Prostate gland (tissue), 2 donors: ENCODE measurements around the gene CRYBG3. TPM values are rescaled to one million over a fixed set of nuclear protein-coding genes. Genes with fewer than 3 reads are reported as not detected.

Source experiments
- DNase-seq: peaks from one replicate; pipeline ENCODE4 v3.0.0-alpha.2; 2019; ENCODE audit warnings: low spot score
- H3K27ac ChIP-seq, 2 donors: fragments of 200-600 bp; sonication (generic); 2 replicates each; pipeline ENCODE4 v1.5.1; 2017 to 2019
- H3K27me3 ChIP-seq: fragments of 200-600 bp; sonication (generic); replicated peaks from 2 replicates; pipeline ENCODE4 v1.5.1; 2019; ENCODE audit not compliant: insufficient read depth
- H3K36me3 ChIP-seq, 2 donors: fragments of 200-600 bp; sonication (generic); 1 replicate in 1 of 2; 2 replicates in 1 of 2; pipeline versions ENCODE4 v1.5.1 to v1.8.1; 2017 to 2019
- H3K4me1 ChIP-seq: fragments of 200-600 bp; sonication (generic); replicated peaks from 2 replicates; pipeline ENCODE4 v1.5.1; 2019
- H3K4me3 ChIP-seq, 2 donors: fragments of 200-600 bp; sonication (generic); 2 replicates each; pipeline ENCODE4 v1.5.1; 2017 to 2019
- H3K9me3 ChIP-seq: fragments of 200-600 bp; sonication (generic); 2 replicates; pipeline ENCODE4 v1.5.1; 2017
- POLR2A ChIP-seq: fragments of 450-650 bp; IDR thresholded peaks from one replicate; pipeline ENCODE4 v1.6.1; 2016; ENCODE audit warnings: antibody characterized with exemption, mild to moderate bottlenecking
- POLR2AphosphoS5 ChIP-seq: sonication (generic); formaldehyde crosslinking; IDR thresholded peaks from one replicate; pipeline ENCODE4 v1.6.1; 2017; ENCODE audit warnings: antibody characterized with exemption
- WGBS: methylation state at CpG from one replicate; pipeline ENCODE4 v1.1.5; 2018; 5-methylcytosine and 5-hydroxymethylcytosine counted together
- intact Hi-C: fragments of 100-400 bp; cut with DNase I; formaldehyde crosslinking; loops from one replicate; pipeline ENCODE4 v1.14.2; 2022
- total RNA-seq, 2 donors: library from RNA; depleted of rRNA; stranded (reverse); fragments of >200 nt; gene quantifications; one replicate each; pipeline ENCODE4 v1.1.0, GENCODE V29; 2016
- TF ChIP-seq, protein P1 (sequence below), 4 experiments: fragments of 200-600 bp in 2 of 4; fragments of 450-650 bp in 2 of 4; sonication (generic) in 2 of 4; IDR thresholded peaks; 1 replicate in 3 of 4; 2 replicates in 1 of 4; pipeline ENCODE4 v1.5.1; 2016 to 2019; ENCODE audit warnings: antibody characterized with exemption in 4 of 4, mild to moderate bottlenecking in 2 of 4, moderate library complexity in 2 of 4

CRYBG3 gene
- total RNA-seq = 10 to 100 TPM; 22.0 to 23.5 TPM

DNA sequence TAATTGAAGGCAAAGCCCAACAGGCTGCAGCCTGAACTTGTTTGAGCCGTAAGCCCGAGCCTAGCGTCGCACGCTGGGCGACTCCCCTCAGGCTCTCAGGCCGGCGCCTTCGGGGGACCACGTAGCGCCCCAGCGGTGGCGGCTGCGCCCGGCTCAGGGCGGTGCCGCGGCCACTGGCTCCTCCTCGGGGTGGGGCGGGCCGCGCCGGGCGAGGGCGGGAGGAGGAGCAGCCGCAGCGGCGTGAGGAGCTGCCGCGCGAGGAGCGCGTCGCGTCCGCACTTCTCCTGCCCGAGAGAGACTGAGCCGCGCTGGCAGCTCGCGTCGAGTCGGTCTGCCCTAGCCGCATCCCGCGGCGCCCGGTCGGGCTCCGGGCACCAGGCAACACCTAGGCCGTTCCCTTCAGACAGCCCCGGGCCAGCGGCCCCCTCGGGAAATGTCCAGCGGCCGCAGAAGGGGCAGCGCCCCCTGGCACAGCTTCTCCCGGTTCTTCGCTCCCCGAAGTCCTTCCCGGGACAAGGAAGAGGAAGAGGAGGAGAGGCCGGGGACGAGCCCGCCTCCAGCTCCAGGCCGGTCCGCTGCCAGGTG is at the start of gene CRYBG3:
CRYBG3 (plus strand) TSS at position 238 of the 585 bp plus-strand sequence; CDS start at position 434, 196 bp downstream.
- peak; percentile 81 for DNase-seq
- Histone ChIP-seq H3K4me3 (peak within 1 kb of the TSS; percentile 55 to 81), H3K36me3 (no peaks in the 10 kb centered on the region), H3K9me3 (no peaks in the 10 kb centered on the region), H3K4me1 (no peaks in the 10 kb centered on the region), H3K27me3 (no peaks in the 10 kb centered on the region), H3K27ac (peak within 1 kb of the TSS; percentile 79 to 85)
- WGBS = 1% methylated on average over 66 of the region's 66 CpGs
- intact Hi-C loops = loop anchor here (5.0 kb wide), 1 partner anchor 150 kb away; the partner anchor contains the start of gene RIOX2
- TF ChIP-seq POLR2A (peak; percentile 88), POLR2AphosphoS5 (no peak)

DNA sequence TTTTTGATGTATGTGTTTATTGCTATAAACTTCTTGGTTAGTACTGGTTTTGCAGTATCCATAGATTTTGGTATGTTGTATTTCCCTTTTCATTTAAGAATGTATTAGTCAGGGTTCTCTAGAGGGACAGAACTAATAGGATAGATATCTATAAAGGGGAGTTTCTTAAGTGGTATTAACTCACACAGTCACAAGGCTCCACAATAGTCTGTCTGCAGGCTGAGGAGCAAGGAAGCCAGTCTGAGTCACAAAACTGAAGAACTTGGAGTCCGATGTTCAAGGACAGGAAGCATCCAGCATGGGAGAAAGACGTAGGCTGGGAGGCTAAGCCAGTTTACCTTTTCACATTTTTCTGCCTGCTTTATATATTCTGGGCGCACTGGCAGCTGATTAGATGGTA is 48.9 kb upstream of the CRYBG3 start:
- no peaks in the 10 kb centered on the region for H3K9me3 ChIP-seq

DNA sequence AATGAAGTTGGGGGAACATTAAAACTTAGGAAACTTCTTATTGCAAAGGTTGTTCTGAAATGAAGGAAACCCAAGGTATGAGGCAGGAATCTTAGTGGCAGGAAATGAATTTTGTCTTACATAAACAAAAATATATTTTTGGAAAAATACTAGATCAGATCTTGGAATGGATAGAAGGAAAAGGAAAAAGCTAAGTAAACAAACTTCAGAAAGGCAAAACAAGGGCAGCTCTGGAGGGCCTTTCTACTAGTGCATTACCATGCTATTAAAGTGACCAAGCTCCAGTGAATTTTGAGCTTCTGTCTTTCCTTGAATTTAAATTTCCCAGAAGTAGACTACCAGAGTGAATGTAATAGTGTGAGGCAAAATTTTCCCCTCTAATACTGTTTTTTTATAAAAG is 43.7 kb upstream of the CRYBG3 start:
- no peaks in the 10 kb centered on the region for H3K4me1 ChIP-seq
- no peaks in the 10 kb centered on the region for H3K27me3 ChIP-seq
- no peaks in the 10 kb centered on the region for H3K9me3 ChIP-seq
- H3K36me3 ChIP-seq = no peaks in the 10 kb centered on the region
- TF ChIP-seq POLR2A (no peak), POLR2AphosphoS5 (no peak)
- TF ChIP-seq, protein P1, sequence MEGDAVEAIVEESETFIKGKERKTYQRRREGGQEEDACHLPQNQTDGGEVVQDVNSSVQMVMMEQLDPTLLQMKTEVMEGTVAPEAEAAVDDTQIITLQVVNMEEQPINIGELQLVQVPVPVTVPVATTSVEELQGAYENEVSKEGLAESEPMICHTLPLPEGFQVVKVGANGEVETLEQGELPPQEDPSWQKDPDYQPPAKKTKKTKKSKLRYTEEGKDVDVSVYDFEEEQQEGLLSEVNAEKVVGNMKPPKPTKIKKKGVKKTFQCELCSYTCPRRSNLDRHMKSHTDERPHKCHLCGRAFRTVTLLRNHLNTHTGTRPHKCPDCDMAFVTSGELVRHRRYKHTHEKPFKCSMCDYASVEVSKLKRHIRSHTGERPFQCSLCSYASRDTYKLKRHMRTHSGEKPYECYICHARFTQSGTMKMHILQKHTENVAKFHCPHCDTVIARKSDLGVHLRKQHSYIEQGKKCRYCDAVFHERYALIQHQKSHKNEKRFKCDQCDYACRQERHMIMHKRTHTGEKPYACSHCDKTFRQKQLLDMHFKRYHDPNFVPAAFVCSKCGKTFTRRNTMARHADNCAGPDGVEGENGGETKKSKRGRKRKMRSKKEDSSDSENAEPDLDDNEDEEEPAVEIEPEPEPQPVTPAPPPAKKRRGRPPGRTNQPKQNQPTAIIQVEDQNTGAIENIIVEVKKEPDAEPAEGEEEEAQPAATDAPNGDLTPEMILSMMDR (IDR thresholded peaks at IDR 0.05) = no peak
- DNase-seq = no peak
- intact Hi-C loops = no loop called here
- no peak overlapping the region for H3K27ac ChIP-seq
- H3K4me3 ChIP-seq = no peak overlapping the region

More for the DNA sequence above, 48.9 kb upstream of the CRYBG3 start:
- TF ChIP-seq, protein P1 (IDR thresholded peaks at IDR 0.05) = no peak
- no peak for TF ChIP-seq POLR2A
- DNase-seq = no peak
- no peaks in the 10 kb centered on the region for H3K27me3 ChIP-seq
- no peaks in the 10 kb centered on the region for H3K36me3 ChIP-seq
- no peak overlapping the region for H3K4me3 ChIP-seq
- no peak overlapping the region for H3K27ac ChIP-seq
- H3K4me1 ChIP-seq = no peaks in the 10 kb centered on the region
- 93% methylated on average over 3 of the region's 3 CpGs for WGBS
- intact Hi-C loops = no loop called here

DNA sequence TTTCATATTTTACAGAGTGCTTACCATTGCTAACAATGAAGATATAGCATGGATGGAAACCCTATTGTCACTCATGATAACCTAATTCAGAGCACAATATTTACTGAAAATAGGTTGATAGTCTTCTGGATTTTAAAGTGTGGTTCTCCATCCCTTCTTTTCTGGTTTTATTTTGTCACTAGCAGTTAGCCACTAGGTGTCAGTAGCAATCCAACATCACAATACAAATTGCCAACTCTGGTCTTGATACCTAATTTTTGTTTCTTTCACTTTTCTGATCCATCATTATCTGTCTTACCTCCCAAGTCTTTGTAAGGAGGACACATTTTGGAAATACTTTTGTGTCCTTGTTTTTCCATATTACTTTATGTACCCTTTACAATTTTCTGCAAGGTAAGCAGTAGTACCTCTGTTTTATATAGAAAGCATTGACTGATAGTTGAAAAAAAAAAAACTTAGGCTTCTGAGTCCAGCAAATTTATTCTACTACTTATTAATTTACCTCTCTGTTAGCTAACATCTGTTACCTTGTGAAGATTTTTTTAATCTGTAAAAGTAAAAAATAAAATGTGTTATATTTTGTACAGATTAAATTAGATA is 28.3 kb upstream of the CRYBG3 start:
- no peak overlapping the region for H3K27ac ChIP-seq
- no peaks in the 10 kb centered on the region for H3K4me1 ChIP-seq
- TF ChIP-seq, protein P1 (IDR thresholded peaks at IDR 0.05) = peak; percentile 67 to 88 (median 80)
- TF ChIP-seq POLR2AphosphoS5 = no peak
- intact Hi-C loops = loop anchor here (2.0 kb wide), 1 partner anchor 229 kb away; no protein-coding TSS in a partner anchor
- peak; percentile 21 for DNase-seq
- H3K27me3 ChIP-seq = no peaks in the 10 kb centered on the region
- H3K4me3 ChIP-seq = no peak overlapping the region
- no peaks in the 10 kb centered on the region for H3K36me3 ChIP-seq
- no peaks in the 10 kb centered on the region for H3K9me3 ChIP-seq

DNA sequence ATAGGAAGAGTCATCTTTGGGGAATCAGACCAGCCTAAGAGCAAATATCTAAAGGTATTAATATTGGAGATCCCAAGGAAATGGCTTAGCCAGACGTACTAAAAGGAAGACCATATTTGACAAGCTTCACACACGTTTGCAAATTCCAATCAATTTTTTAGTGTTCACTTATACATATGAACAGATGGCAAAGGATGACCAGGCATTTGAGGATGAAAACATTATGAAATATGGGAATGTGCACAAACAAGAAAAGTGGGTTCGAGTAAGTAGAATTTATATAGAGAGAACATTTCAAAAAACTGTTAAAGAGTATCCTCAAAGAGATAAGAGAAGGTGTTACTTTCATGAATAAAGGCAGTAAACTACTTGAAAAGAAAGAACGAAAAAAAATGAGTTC is 25.9 kb upstream of the CRYBG3 start:
- H3K27me3 ChIP-seq = no peaks in the 10 kb centered on the region
- H3K36me3 ChIP-seq = no peaks in the 10 kb centered on the region
- H3K4me1 ChIP-seq = no peaks in the 10 kb centered on the region
- DNase-seq = no peak
- no peak overlapping the region for H3K4me3 ChIP-seq
- intact Hi-C loops = no loop called here
- TF ChIP-seq, protein P1 (IDR thresholded peaks at IDR 0.05) = no peak
- no peak for TF ChIP-seq POLR2AphosphoS5
- TF ChIP-seq POLR2A = no peak
- 93% methylated on average over 4 of the region's 4 CpGs for WGBS
- H3K27ac ChIP-seq = no peak overlapping the region
- no peaks in the 10 kb centered on the region for H3K9me3 ChIP-seq
